Fibroblast of skin of left biceps (primary cell): Measurements from ENCODE around the gene DYRK1B.
"Not testable (repeated sequence)": the region's sequence is repeated elsewhere in the genome, so short reads cannot be mapped to it uniquely, and the experiment has no call there.

Experiments
- DNase-seq, 2 experiments: peaks; one replicate each; pipeline ENCODE4 v3.0.0-alpha.2; 2013; ENCODE audit warnings: low read depth in 2 of 2

Gene DYRK1B

DNA sequence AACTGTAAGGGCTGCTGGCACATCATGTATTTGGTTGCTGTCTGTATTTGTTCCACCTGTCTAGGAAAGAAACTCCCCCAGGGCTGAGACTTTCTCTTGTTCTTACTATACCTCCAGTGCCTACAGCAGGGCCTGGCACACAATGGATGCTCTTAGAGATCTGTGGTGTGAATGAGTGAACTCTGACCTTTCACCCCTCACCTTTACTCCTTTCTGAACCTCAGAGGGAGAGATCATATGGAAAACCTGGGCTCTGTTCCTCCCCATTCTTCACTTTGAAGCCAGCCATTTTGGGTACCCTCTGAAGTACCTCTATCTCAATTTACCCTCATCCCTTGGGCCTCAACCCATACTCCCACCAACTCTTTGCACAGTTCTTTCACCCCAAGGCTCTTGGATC lies 3.1 kb downstream of the DYRK1B start:
- no peak for DNase-seq

DNA sequence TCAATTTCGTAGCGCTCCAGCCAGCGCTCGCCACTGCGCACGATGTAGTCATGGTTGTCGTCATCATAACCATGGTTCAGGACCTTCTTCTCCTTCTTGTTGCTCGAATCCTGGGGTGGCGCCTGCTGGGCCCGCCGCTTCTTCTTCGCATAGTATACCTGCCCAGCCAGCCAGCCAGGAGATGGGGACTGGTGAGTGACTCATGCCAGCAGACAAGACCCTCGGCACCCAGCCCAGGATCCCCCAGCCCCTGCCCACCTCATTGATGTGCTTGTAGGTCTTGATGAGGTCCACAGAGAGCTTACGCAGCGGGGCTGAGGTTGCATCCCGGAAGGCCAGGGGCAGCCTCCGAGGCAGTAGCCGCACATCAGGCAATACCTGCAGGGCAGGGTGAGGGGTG lies 3.6 kb downstream of the DYRK1B start:
- no peak for DNase-seq

DNA sequence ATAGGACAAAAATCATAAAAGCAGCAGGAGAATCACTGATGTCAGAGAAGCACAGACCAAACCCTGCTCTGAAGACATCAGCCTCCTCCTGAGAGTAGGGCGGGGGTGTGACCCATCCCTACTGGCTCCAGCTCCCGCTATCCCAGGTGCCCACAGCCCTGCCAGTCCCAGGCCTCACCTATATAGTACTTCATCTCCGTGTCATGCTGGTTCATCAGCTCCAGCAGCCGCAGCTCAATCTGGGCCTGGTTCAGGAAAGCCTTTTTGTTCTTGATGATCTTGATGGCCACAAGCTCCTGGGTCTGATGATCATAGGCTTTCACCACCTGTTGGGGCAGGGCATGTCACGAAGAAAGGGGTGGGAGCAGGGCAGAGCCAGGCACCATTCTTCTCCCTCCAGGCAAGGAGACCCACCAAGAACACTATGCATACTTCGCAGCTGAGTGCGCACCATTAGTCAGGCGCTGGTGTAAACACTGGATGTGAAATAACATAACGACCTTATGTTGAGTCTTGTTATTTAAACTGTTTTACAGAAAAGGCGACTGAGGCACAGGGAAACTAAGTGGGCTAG lies 4.2 kb downstream of the DYRK1B start:
- DNase-seq = no peak

DNA sequence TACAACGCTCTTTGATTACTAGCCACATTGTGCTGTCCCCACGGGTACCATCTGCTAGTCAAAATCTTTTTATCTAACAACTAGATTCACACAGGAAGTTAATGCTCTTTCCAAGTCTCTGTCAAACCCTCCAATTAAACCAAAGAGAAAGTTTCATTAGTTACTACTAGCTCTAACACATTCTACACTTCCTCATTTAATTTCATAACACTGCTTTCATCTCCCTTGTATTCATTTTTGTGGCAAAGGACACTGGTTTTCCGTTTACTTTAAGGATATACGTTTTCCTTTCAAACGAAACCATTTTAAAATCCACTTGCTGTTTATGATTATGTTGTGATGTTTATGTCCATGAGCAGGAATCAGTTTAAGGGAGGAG lies 5.3 kb downstream of the DYRK1B start:
- DNase-seq = no peak

DNA sequence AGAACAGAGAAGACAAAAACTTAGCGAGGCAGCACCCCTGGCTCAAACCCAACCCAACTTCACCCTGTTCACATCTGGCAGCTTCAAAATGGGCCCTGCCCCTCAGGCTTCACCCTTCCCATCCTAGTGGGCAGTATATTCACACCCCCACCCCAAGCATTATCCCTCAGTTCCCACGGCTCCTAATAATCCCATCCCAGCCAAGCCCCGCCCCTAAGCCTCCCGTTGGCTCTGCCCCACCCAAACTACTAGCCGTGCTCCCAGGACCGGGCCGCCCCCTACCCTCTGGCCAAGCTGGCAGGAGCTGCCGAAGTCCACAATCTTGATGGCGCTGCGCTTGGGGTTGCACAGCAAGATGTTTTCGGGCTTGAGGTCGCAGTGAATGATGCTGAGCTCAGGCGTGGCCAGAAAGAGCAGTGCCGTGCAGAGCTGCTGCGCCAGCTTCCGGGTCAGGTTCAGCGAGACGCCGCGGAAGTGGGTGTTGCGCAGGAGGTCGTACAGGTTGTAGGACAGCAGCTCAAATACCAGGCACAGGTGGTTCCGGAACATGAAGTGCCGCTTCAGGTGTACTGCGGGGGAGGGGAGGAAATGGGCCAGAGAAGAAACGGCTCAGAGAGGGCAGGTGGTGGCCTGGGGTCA lies 5.8 kb downstream of the DYRK1B start:
- no peak for DNase-seq

DNA sequence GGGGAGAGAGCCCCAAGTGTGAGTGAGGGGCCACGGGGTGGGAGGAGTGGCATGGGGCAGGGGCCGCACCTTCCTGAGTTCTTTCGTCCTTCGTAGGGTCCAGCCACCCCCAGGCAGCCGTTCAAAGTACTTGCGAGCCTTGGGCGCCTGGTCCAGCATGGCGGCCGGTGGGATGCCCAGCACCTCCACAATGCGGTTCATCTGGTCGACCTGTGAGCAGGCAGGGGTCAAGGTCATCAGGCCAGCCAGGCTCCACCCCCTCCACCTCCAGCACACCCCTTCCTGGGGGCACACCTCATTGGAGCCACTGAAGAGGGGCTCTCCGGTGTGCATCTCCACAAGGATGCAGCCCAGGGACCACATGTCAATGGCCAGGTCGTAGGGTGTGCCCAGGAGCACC lies 6.7 kb downstream of the DYRK1B start:
- DNase-seq = no peak

DNA sequence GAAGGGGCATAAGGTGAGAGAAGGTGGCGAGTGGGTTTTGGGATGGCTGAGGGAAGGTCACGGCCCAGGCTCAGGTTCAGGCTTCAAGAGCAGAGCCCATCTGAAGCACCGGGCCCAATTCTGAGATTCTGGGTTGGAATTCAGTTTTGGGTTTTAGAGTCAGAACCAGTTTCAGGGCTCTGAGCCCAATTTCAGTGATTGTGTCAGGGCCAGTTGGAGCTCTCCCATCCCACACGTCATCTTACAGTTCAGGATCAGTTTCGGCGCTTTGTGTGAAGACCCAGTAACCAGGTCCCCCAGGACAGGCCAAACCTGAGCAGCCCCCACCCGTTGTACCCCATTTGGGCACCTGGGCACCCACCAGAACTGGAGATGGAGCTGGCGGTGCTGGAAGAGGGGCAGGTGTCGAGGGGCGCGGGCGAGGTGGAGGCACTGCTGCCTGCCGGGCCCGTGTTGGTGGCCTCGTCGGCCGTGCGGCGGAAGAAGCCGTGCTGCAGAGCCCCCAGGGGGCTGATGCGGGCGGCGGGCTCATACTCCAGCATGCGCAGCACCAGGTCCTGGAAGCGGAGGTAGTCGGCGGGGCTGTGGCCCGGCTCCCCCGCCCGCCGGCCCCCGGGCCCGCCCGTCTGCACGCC lies 7.5 kb downstream of the DYRK1B start:
- no peak for DNase-seq

DNA sequence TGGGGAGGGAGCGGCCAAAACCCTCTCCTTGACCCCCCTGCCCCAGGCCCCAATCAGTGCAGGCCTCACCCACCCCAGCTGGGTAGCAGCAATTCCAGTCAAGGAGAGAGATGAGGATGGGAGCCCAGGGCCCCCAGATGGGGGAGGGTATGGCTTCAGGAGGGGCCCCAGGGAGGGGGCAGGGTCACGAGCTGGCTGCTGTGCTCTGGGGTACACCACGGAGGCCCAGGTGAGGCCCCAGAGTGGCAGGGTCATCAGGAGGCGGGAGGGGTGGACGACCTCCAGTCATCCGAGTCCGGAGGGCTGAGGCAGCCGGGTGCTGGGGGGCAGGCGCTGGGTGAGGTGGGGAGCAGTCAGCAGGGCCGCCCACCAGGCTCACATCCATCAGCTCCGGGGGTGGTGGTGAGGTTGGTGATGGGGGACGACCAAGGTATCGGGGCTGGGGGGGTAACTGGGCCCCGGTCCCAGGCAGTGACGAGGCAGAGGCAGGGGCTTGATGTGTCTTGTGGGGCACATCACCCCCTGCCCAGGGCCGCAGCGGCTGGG lies 8.4 kb downstream of the DYRK1B start:
- no peak for DNase-seq

DNA sequence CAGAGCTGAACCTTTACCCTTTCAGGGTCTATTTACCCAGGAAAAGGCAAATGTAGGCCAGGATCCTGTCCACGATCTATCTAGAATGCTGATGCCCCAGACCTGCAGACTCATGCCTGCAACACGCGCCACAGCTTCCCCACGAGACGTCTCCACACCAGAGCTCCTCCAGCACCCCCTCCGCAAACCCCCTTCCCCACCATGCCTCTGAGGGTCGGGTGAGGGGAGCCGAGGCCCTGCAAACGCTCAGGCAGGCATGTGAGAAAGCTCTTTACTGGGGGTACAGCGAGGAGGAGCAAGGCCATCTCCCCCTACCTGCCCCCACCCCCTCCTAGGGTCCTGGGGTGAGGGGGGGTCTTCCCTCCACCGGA lies 8.9 kb downstream of the DYRK1B start:
- no peak for DNase-seq

DNA sequence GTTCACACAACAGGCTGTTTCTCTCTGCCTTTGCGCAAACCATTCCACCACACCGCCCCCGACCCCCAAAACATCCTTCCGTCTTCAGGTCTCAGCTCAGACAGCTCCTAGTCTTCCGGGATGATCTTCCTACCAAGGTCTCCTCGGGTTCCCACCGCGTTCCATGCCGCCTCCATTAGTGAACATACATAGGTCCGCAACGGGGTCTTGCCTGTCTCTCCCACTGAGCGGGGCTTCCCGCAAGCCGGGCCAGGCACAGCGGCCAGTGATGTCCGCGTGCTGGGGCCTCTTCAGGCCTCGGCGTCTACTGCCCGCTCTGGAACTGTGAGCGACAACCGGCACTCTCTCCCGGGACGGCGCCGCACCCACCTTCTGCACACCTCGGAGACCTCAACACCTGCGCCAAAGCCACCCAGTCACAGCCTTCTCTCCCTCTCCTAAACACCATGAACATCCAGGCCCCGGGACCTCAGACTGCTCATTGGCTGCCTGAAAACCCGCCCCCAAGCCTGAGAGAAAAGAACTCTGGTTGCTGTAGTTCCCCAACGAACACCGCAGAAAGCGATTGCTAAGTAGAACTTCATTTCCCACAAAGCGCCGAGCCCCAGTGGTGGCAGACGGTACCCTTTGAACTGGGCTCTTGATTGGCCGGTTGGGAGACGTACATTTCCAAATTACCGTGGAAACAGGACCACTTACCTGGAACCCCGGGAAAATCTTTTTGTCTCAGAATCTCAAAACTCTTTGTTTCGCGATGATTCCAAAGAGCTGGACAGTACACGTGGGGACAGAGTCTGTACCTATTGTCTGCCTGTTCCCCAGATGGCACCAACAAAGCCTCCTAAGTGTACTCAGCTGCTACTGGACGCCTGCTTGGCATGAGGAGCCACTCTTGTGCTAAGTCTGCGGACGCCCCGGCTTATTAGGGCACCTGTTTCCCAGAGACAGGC lies 9.5 kb downstream of the DYRK1B start:
- DNase-seq = peak; percentile 64 to 75

DNA sequence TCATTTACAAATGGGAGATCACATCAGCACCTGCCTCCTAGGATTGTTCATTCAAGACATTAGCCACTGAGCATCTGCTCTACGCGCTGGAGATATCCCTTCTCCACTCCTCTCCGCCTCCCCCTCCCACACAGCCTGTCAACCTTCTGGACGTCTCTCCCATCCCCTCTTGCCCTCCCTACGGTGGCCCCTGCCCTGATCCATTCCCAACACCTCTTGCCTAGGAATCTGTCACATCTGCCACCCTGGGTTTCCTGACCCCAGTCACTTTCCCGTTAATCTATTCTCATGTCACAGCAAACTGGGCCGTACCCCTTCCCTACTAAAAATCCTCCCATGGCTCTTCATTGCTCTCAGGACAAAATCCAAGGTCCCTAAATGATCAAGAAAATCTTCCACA lies 10.3 kb downstream of the DYRK1B start:
- no peak for DNase-seq

DNA sequence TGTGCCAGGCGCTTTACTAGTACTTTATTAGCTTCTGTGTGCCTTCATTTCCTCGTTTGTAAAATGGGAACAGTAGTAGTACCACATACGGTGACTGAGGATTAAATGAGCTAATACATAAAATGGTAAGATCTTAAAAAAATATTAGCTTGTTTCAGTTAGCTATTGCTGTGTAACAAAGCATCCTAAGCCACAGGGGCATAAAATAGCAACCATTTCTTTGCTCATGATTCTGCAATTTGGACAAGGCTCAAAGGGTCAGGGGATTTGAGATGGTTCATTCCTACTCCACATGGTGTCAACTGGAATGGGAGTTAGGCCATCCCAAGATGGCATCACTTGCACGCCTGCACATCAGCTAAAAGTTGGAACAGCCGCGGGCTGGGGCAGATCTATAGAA lies 13.3 kb downstream of the DYRK1B start:
- DNase-seq = no peak

DNA sequence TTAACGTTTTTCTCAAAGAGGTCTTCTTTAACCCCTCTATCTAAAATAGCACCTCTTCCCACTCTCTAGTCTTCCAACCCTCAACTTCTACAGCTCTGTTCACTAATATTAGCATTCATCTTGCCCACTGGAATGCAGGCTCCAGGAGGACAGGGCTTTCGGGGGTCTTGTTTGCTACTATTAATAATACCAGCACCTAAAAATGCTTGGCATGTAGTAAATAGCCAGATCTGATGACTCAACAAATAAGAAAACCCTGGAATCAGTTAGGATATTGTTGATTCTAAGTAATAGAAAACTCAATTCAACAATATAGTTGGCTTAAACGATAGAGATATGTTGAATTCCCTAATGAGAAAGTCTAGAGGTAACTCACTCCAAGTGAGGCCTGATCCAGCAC lies 14.2 kb downstream of the DYRK1B start:
- no peak for DNase-seq

DNA sequence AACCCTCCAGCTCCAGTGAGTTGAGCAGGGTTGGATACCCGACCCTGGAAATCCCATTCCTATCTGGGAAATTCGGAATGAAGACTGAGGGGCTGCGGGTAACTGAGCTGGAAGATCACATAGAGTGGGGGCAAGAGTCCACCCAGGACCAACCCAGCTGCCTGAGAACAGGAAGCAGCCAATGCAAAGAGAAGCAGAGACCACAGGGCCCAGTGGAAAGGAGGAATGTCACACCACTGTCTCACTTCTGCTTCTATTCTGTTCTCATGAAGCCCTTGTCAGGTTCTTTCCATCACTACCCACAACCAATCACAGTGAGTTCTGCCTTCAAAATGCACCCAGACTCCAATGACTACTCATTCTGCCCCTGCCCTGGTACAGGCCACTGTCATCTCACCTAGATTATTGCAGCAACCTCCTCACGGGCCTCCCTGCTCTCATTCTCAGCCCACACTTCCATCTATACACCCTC lies 15.3 kb downstream of the DYRK1B start:
- no peak for DNase-seq

DNA sequence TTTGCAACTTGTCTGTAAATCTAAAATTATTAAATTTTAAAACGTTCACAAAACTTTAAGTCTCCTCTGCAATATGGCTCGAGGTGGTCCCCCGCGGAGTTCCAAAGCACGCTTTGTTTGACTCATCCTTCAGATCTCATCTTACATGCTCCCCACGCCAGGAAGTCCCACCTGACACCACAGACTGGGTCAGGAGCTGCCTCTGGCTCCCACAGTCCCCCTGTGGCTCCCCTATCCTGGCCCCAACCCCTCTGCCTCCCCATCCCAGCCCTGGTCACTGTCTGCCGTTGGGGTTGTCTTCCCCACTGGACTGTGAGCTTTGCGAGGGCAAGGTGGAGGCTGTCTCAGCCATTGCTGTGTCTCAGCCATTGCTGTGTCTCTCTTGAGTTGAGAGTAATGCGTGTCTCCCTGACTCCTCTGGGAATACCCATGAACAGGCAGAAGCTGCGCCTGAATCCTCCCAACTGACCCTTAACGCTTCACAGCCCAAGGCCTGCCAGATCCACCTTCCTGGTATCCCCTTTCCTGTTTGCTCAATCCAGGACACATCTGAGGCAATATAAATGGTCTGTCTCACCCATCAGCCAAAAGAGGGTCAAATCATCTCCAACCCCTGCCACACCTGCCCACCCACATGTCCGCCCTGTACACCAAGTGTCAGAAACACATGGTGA lies 15.9 kb downstream of the DYRK1B start:
- DNase-seq = no peak

DNA sequence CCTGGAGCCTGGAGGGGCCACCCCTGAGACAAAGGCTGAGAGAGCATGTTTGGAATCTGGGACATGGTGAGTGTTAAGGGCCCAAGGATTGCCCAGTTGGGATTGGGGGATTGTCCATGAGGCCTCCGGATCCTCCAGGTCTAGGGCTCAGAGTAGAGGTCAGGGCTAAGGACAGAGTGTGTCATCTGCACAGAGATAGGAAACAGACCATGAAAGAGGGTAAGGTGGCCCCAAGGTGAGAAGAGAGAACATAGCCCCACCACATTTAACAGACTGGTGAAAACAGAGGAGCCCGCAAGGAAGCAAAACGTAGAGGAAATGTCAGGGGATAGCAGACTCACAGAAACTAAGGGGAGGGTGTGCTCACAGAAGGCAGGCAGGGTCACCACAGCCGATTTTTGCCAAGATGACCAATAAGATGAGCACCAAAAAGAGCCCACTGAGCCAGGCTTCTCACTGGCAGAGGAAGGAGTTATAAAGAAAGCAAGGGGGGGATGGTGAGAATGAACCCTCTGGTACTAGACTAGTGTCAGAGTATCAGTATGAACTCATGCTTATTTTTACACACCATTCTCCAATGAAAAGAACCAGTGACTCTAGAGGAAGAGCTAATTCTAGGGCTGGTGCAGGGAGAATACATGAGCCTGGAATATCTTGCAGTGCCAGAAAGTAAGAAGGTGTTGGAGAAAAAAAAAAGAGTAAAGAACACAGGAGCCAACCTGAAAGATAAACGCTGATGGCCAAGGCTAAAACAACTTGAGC lies 17.5 kb downstream of the DYRK1B start:
- DNase-seq = no peak

DNA sequence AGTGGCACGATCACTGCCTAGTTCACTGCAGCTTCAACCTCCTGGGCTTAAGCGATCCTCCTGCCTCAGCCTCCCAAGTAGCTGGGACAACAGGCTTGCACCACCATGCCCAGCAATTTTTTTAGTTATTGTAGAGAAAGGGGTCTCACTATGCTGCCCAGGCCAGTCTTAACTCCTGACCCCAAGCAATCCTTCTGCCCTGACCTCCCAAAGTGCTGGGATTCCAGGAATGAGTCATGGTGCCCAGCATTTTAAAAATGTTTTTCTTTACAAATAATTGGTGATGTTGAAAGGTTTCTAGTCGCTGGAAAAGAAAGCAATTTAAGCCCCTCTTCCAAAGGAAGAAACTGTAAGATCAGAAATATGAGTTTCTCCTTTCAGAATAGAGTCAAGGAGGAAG lies 19.4 kb downstream of the DYRK1B start:
- no peak for DNase-seq

DNA sequence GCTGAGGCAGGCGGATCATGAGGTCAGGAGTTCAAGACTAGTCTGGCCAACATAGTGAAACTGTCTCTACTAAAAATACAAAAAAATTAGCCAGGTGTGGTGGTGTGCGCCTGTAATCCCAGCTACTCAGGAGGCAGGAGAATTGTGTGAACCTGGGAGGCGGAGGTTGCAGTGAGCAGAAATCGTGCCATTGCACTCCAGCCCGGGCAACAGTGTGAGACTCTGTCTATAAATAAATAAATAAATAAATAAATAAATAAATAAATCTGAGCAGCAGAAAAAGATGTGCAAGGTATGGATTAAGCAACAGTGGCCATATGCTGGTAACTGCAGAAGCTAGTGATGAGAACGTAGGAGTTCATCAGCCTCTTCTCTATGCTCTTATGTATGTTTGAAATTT lies 19.9 kb downstream of the DYRK1B start:
- DNase-seq = not testable (repeated sequence)

DNA sequence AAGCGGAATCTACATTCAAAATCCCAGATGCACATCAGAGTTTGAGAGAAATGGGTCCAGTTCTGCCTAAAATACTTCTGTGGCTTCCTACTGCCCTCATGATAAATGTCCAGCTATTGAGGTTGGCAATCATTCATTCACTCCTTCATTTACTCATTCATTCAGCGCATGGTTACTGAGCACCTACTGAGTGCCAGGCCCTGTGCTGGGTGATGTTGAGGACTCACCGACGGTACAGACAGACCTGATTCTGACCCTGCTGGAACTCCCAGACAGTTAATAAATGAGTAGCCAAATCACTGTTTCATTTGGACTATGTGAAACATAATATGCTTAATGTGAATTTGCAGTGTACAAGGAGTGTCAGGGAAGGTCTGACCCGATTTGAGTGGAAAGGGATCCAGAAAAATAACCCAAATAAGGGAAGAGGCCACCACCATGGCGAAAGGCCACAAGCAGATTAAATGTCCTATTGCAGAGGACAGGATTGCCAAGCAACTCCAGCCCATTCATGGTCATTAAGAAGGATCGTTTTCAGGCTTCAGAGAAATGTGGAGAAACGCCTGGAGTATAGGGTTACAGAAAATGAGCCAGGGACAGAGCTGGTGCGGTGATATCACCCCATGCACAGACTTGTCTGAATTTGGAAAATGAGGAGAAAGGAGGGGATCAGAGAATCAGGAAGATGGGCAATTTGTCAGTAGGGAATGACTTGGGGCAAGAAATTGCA lies 20.5 kb downstream of the DYRK1B start:
- no peak for DNase-seq

DNA sequence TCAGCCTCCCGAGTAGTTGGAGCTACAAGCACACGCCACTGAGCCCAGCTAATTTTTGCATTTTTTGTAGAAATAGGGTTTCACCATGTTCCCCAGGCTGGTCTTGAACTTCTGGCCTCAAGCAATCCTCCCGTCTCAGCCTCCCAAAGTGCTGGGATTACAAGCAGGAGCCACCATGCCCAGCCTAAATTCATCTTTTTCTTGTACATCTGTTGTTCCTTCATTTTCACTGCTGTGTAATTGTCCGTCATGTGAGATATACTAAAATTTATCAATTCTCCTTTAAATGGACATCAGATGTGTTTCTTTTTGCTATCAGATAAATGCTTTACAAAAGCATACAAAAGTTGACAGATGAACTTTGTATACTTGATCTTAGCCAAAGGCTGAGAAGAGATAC lies 22.9 kb downstream of the DYRK1B start:
- DNase-seq = no peak
